CD4-positive, alpha-beta memory T cell (primary cell): ENCODE results near the gene MYRFL. TPM values are rescaled to one million over a fixed set of nuclear protein-coding genes. Genes with fewer than 3 reads are reported as not detected.

Experiments used
- CTCF ChIA-PET: fragments of 350-600 bp; sonication (Branson Sonifier 250); formaldehyde crosslinking; loops from one replicate; lab custom pipeline; 2021; ENCODE audit warnings: inconsistent platforms; ENCODE audit not compliant: partially characterized antibody; lab: Charles Lee
- POLR2A ChIA-PET: fragments of 350-600 bp; sonication (Branson Sonifier 250); formaldehyde crosslinking; loops from one replicate; lab custom pipeline; 2021; ENCODE audit not compliant: partially characterized antibody; lab: Charles Lee
- DNase-seq, 5 donors: peaks; one replicate each; pipeline versions ENCODE4 v3.0.0 to v3.0.0-alpha.2; 2020 to 2022; ENCODE audit warnings: mixed read lengths in 1 of 5
- H3K27ac ChIP-seq: one replicate; pipeline ENCODE4 v1.7.0; 2013; ENCODE audit warnings: low read depth, low read length
- H3K27me3 ChIP-seq: 2 replicates; pipeline ENCODE4 v1.7.0; 2013; ENCODE audit warnings: mild to moderate bottlenecking, low read length, moderate library complexity; ENCODE audit not compliant: insufficient read depth
- H3K36me3 ChIP-seq: 2 replicates; pipeline ENCODE4 v1.7.0; 2013; ENCODE audit warnings: mild to moderate bottlenecking, low read length, moderate library complexity; ENCODE audit not compliant: insufficient read depth
- H3K4me1 ChIP-seq: 2 replicates; pipeline ENCODE4 v1.7.0; 2013; ENCODE audit warnings: mild to moderate bottlenecking, low read length, moderate library complexity; ENCODE audit not compliant: insufficient read depth
- H3K4me3 ChIP-seq, 2 donors: one replicate each; pipeline ENCODE4 v1.7.0; 2013; ENCODE audit warnings: low read length in 2 of 2, mild to moderate bottlenecking in 1 of 2
- H3K9me3 ChIP-seq, 2 donors: one replicate each; pipeline ENCODE4 v1.7.0; 2013; ENCODE audit warnings: low read length in 2 of 2, control low read depth in 1 of 2; ENCODE audit not compliant: control insufficient read depth in 1 of 2
- H3K27ac Mint-ChIP-seq, 7 donors: one replicate each; pipeline ENCODE4 v1.8.0; 2020 to 2021; ENCODE audit warnings: mixed read lengths in 7 of 7, mild to moderate bottlenecking in 6 of 7, inconsistent platforms in 3 of 7, moderate library complexity in 3 of 7
- H3K27me3 Mint-ChIP-seq, 2 donors: one replicate each; pipeline ENCODE4 v1.8.0; 2020 to 2021; ENCODE audit warnings: mixed read lengths in 2 of 2
- H3K36me3 Mint-ChIP-seq, 2 donors: one replicate each; pipeline ENCODE4 v1.8.0; 2020 to 2021; ENCODE audit warnings: mixed read lengths in 2 of 2, inconsistent platforms in 1 of 2, mild to moderate bottlenecking in 1 of 2
- H3K4me1 Mint-ChIP-seq, 4 donors: one replicate each; pipeline ENCODE4 v1.8.0; 2020 to 2021; ENCODE audit warnings: mixed read lengths in 4 of 4, mild to moderate bottlenecking in 1 of 4
- H3K4me3 Mint-ChIP-seq, 8 donors: one replicate each; pipeline ENCODE4 v1.8.0; 2020 to 2021; ENCODE audit warnings: mixed read lengths in 8 of 8, mild to moderate bottlenecking in 7 of 8, moderate library complexity in 6 of 8, inconsistent platforms in 3 of 8
- H3K9me3 Mint-ChIP-seq, 8 donors: one replicate each; pipeline ENCODE4 v1.8.0; 2020 to 2021; ENCODE audit warnings: mixed read lengths in 8 of 8, mild to moderate bottlenecking in 5 of 8, inconsistent platforms in 3 of 8, moderate library complexity in 1 of 8
- intact Hi-C: fragments of 100-400 bp; cut with micrococcal nuclease; formaldehyde crosslinking; loops from one replicate; pipeline ENCODE4 v1.15.1; 2023
- polyA plus RNA-seq, 2 donors: library from polyadenylated mRNA; unstranded; fragments of 300-500 nt; fragmentation: Illumina TruSeq; gene quantifications; one replicate each; pipeline ENCODE4 v1.2.3, GENCODE V29; 2021
- total RNA-seq, 2 experiments: library from RNA; stranded (reverse); gene quantifications; one replicate each; pipeline ENCODE4 v1.2.3, GENCODE V29; 2021

Gene MYRFL
- total and polyA plus RNA-seq, 4 experiments from 2014 or later = not detected

DNA sequence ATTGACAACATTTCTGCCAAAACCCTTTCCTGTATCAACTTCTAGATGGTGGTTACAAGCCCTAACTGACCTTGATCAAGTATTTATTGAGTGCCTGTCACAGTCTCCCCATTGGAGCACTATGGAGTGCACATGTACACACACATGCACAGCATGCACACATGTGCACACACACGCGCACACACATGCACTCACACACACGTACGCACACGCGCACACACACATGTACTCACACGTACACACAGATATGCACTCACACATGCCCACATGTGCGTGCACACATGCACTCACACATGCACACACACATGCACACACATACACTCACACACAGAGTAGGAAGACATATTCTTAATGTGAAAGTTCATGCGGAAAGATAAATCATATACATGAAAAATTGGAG lies 43.7 kb downstream of the MYRFL start:
- Mint-ChIP-seq H3K4me3 (no peak overlapping the region), H3K9me3 (peaks cover 0 to 3% (median 0%) of the 10 kb centered on the region in 8 donors), H3K4me1 (no peaks in the 10 kb centered on the region), H3K27ac (no peak overlapping the region), H3K36me3 (no peaks in the 10 kb centered on the region), H3K27me3 (peaks cover 6 to 11% of the 10 kb centered on the region in 2 donors)
- POLR2A ChIA-PET = no interaction called here
- Histone ChIP-seq H3K36me3 (no peaks in the 10 kb centered on the region), H3K4me1 (no peaks in the 10 kb centered on the region), H3K9me3 (no peaks in the 10 kb centered on the region), H3K27me3 (no peaks in the 10 kb centered on the region), H3K4me3 (no peak overlapping the region), H3K27ac (no peak overlapping the region)
- DNase-seq = no peak
- intact Hi-C loops = no loop called here
- CTCF ChIA-PET = interaction anchor here (2.5 kb wide), 1 partner anchor 11 kb away, joined by 14 read pairs; no protein-coding TSS in a partner anchor

DNA sequence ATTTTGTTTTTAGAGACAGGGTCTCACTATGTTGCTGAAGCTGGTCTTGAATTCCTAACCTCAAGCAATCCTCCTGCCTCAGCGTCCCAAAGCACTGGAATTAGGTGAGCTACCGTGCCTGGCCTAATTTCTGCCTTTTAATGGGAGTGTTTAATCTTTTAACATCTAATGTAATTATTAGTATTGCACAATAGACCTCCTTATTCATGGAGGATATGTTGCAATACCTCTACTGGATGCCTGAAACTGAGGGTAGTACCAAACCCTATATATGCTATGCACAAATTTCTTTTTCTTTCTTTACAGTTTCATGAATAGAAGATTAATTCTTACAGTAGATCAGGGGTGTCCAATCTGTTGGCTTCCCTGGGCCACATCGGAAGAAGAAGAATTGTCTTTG lies 47.8 kb downstream of the MYRFL start:
- H3K27me3 Mint-ChIP-seq = peaks cover 4 to 13% of the 10 kb centered on the region in 2 donors
- ChIA-PET POLR2A (no interaction called here), CTCF (no interaction called here)
- no peak for DNase-seq
- Histone ChIP-seq H3K4me1 (no peaks in the 10 kb centered on the region), H3K27me3 (no peaks in the 10 kb centered on the region), H3K36me3 (no peaks in the 10 kb centered on the region), H3K9me3 (no peaks in the 10 kb centered on the region), H3K27ac (no peak overlapping the region), H3K4me3 (no peak overlapping the region)
- H3K27ac Mint-ChIP-seq = no peak overlapping the region
- no peaks in the 10 kb centered on the region for H3K36me3 Mint-ChIP-seq
- intact Hi-C loops = no loop called here
- H3K9me3 Mint-ChIP-seq = no peaks in the 10 kb centered on the region
- H3K4me1 Mint-ChIP-seq = no peaks in the 10 kb centered on the region
- no peak overlapping the region for H3K4me3 Mint-ChIP-seq

DNA sequence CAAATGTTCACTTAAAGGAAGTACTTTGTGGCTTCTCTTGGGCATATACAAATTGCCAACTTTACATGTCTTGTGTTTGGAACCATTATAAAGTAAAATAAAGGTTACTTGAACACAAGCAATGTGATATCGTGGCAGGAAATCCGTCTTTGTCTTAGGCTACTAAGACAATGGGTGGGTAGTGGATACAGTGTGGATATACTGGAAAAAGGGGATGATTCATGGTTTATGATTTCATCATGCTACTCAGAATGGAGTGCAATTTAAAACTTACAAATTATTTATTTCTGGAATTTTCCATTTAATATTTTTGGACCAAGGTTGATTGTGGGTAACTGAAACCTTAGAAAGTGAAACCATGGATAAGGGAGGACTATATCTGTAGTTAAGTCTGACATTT lies 48.4 kb downstream of the MYRFL start:
- Mint-ChIP-seq H3K4me1 (no peaks in the 10 kb centered on the region), H3K9me3 (no peaks in the 10 kb centered on the region), H3K27me3 (peaks cover 4 to 13% of the 10 kb centered on the region in 2 donors), H3K27ac (no peak overlapping the region), H3K4me3 (no peak overlapping the region), H3K36me3 (no peaks in the 10 kb centered on the region)
- Histone ChIP-seq H3K36me3 (no peaks in the 10 kb centered on the region), H3K27ac (no peak overlapping the region), H3K4me3 (no peak overlapping the region), H3K27me3 (no peaks in the 10 kb centered on the region), H3K4me1 (no peaks in the 10 kb centered on the region), H3K9me3 (no peaks in the 10 kb centered on the region)
- POLR2A ChIA-PET = no interaction called here
- intact Hi-C loops = no loop called here
- no peak for DNase-seq
- CTCF ChIA-PET = no interaction called here

- H3K36me3 ChIP-seq = no peaks in the 10 kb centered on the region
- Mint-ChIP-seq H3K27me3 (peaks cover 4 to 17% of the 10 kb centered on the region in 2 donors), H3K9me3 (no peaks in the 10 kb centered on the region), H3K36me3 (no peaks in the 10 kb centered on the region), H3K4me1 (peaks cover 0 to 8% (median 3%) of the 10 kb centered on the region in 4 donors), H3K4me3 (no peak overlapping the region), H3K27ac (no peak overlapping the region)
- no peaks in the 10 kb centered on the region for H3K27me3 ChIP-seq
- DNase-seq = no peak
- CTCF ChIA-PET = interaction anchor here (1.2 to 6.7 kb wide), 4 partner anchors 9 to 704 kb away, joined by 3 to 53 read pairs (median 6); no protein-coding TSS in a partner anchor
- intact Hi-C loops = loop anchor here (5.0 kb wide), 1 partner anchor 1518 kb away; no protein-coding TSS in a partner anchor
- H3K4me3 ChIP-seq = no peak overlapping the region
- no peaks in the 10 kb centered on the region for H3K9me3 ChIP-seq
- no peaks in the 10 kb centered on the region for H3K4me1 ChIP-seq
- POLR2A ChIA-PET = no interaction called here
- H3K27ac ChIP-seq = no peak overlapping the region
These were observed 49.6 kb downstream of the MYRFL start for GRCh38 chr12:69874606-69875005.

DNA sequence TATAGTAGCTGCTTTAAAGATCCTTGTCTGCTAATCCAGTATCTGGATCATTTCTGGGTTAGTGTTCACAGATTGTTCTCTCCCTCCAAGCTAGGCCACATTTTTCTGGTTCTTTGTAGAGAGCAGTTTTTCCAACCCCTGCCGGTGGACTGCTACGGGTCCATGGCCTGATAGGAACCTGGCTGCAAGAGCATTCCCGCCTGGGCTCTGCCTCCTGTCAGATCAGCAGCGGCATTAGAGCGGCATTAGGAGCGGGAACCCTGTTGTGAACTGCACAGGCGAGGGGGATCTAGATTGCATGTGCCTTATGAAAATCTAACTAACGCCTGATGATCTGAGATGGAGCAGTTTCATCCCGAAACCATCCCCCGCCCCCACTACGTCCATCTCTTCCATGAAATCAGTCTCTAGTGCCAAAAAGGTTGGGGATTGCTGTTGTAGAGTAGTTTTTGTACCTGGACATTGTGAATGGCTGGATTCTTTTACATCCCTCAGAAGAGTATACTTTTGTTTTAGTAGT lies 50.4 kb downstream of the MYRFL start:
- Histone ChIP-seq H3K27ac (no peak overlapping the region), H3K4me3 (no peak overlapping the region), H3K27me3 (no peaks in the 10 kb centered on the region), H3K4me1 (no peaks in the 10 kb centered on the region), H3K36me3 (no peaks in the 10 kb centered on the region), H3K9me3 (no peaks in the 10 kb centered on the region)
- DNase-seq = no peak
- intact Hi-C loops = loop anchor here (5.0 kb wide), 1 partner anchor 1517 kb away; no protein-coding TSS in a partner anchor
- Mint-ChIP-seq H3K36me3 (no peaks in the 10 kb centered on the region), H3K4me3 (no peak overlapping the region), H3K27me3 (peaks cover 4 to 15% of the 10 kb centered on the region in 2 donors), H3K27ac (peak overlapping the region in 1 of 7 donors; percentile 51), H3K9me3 (no peaks in the 10 kb centered on the region), H3K4me1 (peaks cover 0 to 11% (median 3%) of the 10 kb centered on the region in 4 donors)
- ChIA-PET POLR2A (no interaction called here), CTCF (interaction anchor here (1.2 to 6.7 kb wide), 4 partner anchors 9 to 703 kb away, joined by 3 to 53 read pairs (median 6); no protein-coding TSS in a partner anchor)

- H3K27ac ChIP-seq = no peak overlapping the region
- H3K4me1 ChIP-seq = no peaks in the 10 kb centered on the region
- no peak overlapping the region for H3K4me3 ChIP-seq
- H3K36me3 ChIP-seq = no peaks in the 10 kb centered on the region
- intact Hi-C loops = loop anchor here (1.0 to 5.0 kb wide), 2 partner anchors 698 to 1513 kb away; no protein-coding TSS in a partner anchor
- peaks cover 0 to 11% (median 3%) of the 10 kb centered on the region in 4 donors for H3K4me1 Mint-ChIP-seq
- H3K9me3 ChIP-seq = no peaks in the 10 kb centered on the region
- no peaks in the 10 kb centered on the region for H3K27me3 ChIP-seq
- H3K4me3 Mint-ChIP-seq = peak overlapping the region in 2 of 8 donors; percentile 31 to 45
- ChIA-PET POLR2A (interaction anchor here (0.9 kb wide), 1 partner anchor 698 kb away, joined by 4 read pairs; no protein-coding TSS in a partner anchor), CTCF (interaction anchor here (0.5 to 6.7 kb wide), 28 partner anchors 10 to 1868 kb away, joined by 3 to 53 read pairs (median 4); no protein-coding TSS in a partner anchor)
- peak overlapping the region in 1 of 7 donors; percentile 15 for H3K27ac Mint-ChIP-seq
- H3K9me3 Mint-ChIP-seq = no peaks in the 10 kb centered on the region
- no peaks in the 10 kb centered on the region for H3K36me3 Mint-ChIP-seq
- H3K27me3 Mint-ChIP-seq = peaks cover 0 to 19% of the 10 kb centered on the region in 2 donors
- peak; percentile 42 to 57 (median 49) for DNase-seq
These were observed 54.3 kb downstream of the MYRFL start for GRCh38 chr12:69879007-69879960.

DNA sequence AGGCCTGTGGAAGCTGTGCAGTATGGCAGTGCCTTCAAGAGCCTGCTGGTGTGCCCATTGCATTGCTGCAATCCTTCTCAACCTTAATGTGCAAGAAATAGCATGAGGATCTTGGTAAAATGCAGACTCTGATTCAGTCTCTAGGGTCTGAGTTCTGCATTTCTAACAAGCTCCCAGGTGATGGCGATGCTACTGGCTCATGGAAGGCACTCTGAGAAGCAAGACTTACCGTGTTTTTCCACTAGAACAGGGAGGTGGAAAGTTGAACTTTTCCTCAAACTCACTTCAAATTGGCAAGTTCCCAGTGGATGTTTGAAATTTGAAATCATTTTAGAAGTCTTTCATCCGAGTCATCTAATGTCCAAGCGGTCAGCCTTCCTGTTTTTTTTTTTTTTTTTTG lies 55.5 kb downstream of the MYRFL start:
- H3K27me3 Mint-ChIP-seq = peaks cover 0 to 17% of the 10 kb centered on the region in 2 donors
- DNase-seq = no peak
- CTCF ChIA-PET = interaction anchor here (3.3 to 6.7 kb wide), 2 partner anchors 19 to 696 kb away, joined by 36 to 53 read pairs; no protein-coding TSS in a partner anchor
- H3K4me3 Mint-ChIP-seq = no peak overlapping the region
- peaks cover 0 to 11% (median 3%) of the 10 kb centered on the region in 4 donors for H3K4me1 Mint-ChIP-seq
- no peaks in the 10 kb centered on the region for H3K9me3 ChIP-seq
- no peak overlapping the region for H3K27ac Mint-ChIP-seq
- H3K27me3 ChIP-seq = no peaks in the 10 kb centered on the region
- H3K4me1 ChIP-seq = no peaks in the 10 kb centered on the region
- H3K36me3 ChIP-seq = no peaks in the 10 kb centered on the region
- H3K9me3 Mint-ChIP-seq = no peaks in the 10 kb centered on the region
- no peaks in the 10 kb centered on the region for H3K36me3 Mint-ChIP-seq
- POLR2A ChIA-PET = no interaction called here
- intact Hi-C loops = no loop called here
- H3K4me3 ChIP-seq = no peak overlapping the region
- no peak overlapping the region for H3K27ac ChIP-seq
